Sigmoid colon (tissue), 7 donors: Measurements from ENCODE around the gene FRMD1. TPM values are rescaled to one million over a fixed set of nuclear protein-coding genes. Genes with fewer than 3 reads are reported as not detected.

Source experiments
- DNase-seq: peaks from one replicate; pipeline ENCODE4 v3.0.0-alpha.2; 2019
- H3K27ac ChIP-seq, 4 donors: fragments of 200-600 bp; sonication (generic); one replicate each; pipeline ENCODE4 v1.5.1; 2016 to 2019; ENCODE audit warnings: mild to moderate bottlenecking in 1 of 4
- H3K27me3 ChIP-seq, 3 donors: fragments of 200-600 bp; sonication (generic); one replicate each; pipeline ENCODE4 v1.5.1; 2019; ENCODE audit warnings: mild to moderate bottlenecking in 1 of 3
- H3K36me3 ChIP-seq, 4 donors: fragments of 200-600 bp; sonication (generic); one replicate each; pipeline ENCODE4 v1.5.1; 2016 to 2019
- H3K4me1 ChIP-seq, 4 donors: fragments of 200-600 bp; sonication (generic); one replicate each; pipeline ENCODE4 v1.5.1; 2017 to 2019
- H3K4me3 ChIP-seq, 4 donors: fragments of 200-600 bp; sonication (generic); one replicate each; pipeline ENCODE4 v1.5.1; 2017 to 2019; ENCODE audit warnings: mild to moderate bottlenecking in 2 of 4, moderate library complexity in 1 of 4
- H3K9me3 ChIP-seq, 4 donors: fragments of 200-600 bp in 3 of 4; sonication (generic) in 3 of 4; one replicate each; pipeline versions ENCODE4 v1.5.1 to v1.6.1; 2013 to 2019
- EP300 ChIP-seq, 4 donors: sonication (generic); formaldehyde crosslinking; IDR thresholded peaks; one replicate each; pipeline ENCODE4 v1.6.1; 2017; ENCODE audit warnings: antibody characterized with exemption in 4 of 4
- POLR2A ChIP-seq, 2 donors: fragments of 450-650 bp; IDR thresholded peaks; one replicate each; pipeline ENCODE4 v1.6.1; 2016; ENCODE audit warnings: antibody characterized with exemption in 2 of 2, mild to moderate bottlenecking in 2 of 2, moderate library complexity in 2 of 2
- POLR2AphosphoS5 ChIP-seq, 4 donors: sonication (generic); formaldehyde crosslinking; IDR thresholded peaks; one replicate each; pipeline ENCODE4 v1.6.1; 2017; ENCODE audit warnings: antibody characterized with exemption in 4 of 4
- WGBS, 2 donors: extraction: QIAGEN DNeasy Blood & Tissue Kit; methylation state at CpG; one replicate each; pipeline ENCODE4 v1.1.7; 2013; 5-methylcytosine and 5-hydroxymethylcytosine counted together
- intact Hi-C: fragments of 100-400 bp; cut with DNase I; formaldehyde crosslinking; loops from one replicate; pipeline ENCODE4 v1.15.1; 2023
- polyA plus RNA-seq, 3 donors: library from polyadenylated mRNA; stranded (reverse); fragments of 200-250 nt; gene quantifications; one replicate each; pipeline ENCODE4 v1.2.3, GENCODE V29; 2013
- total RNA-seq, 4 donors: library from RNA; depleted of rRNA; stranded (reverse); fragments of >200 nt; gene quantifications; one replicate each; pipeline ENCODE4 v1.1.0, GENCODE V29; 2016
- TF ChIP-seq, protein P1 (sequence below), 4 experiments: fragments of 450-650 bp in 3 of 4; fragments of 200-600 bp in 1 of 4; IDR thresholded peaks; one replicate each; pipeline ENCODE4 v1.5.1; 2016 to 2019; ENCODE audit warnings: antibody characterized with exemption in 4 of 4, mild to moderate bottlenecking in 3 of 4, moderate library complexity in 2 of 4
- donor health status: healthy with polysubstance abuse.
- donor health status: Bipolar disorder and iron deficiency.
- donor health status: healthy.

The FRMD1 gene
- total and polyA plus RNA-seq, 7 donors: 0.36 to 12.0 (median 4.2) TPM; not detected in 2

DNA sequence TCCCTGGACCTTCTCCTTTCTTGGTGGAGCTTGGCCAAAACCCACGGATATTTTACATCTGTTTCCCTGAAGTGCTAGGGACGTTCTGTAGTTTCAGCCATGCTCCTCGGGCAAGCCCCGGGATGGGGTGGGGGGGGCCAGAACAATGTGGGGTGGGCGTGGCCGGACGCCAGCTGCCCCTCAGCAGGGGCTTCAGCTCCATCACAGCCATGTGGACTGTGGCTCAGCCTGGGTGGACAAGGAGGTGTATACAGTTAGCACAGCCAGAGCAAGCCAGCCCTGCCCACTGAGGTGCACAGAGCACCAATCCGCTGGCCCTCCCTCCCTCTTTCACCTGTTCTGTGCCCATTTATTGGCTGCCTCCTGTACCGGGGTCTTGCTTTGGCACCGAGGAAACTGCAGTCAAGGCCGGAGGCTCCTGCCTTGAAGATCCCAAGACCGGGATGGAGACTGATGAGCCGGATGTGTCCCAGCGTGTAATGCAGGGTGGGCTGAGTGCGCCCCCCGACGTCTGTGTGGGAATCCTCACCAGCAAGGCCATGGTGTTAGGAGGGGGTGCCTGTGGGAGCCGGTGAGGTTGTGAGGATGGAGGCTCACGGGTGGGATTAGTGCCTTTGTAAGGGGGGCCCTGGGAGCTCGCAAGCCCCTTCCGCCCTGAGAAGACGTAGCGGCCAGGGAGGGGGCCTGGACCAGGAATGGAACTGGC is 28.0 kb downstream of the FRMD1 start:
- 74 to 77% methylated on average over 23 of the region's 23 CpGs for WGBS, 2 donors
- TF ChIP-seq POLR2AphosphoS5 (IDR thresholded peaks at IDR 0.05): no peak
- TF ChIP-seq EP300 (IDR thresholded peaks at IDR 0.05): no peak
- peaks cover 0 to 4% (median 2%) of the 10 kb centered on the region in 4 donors for H3K4me1 ChIP-seq
- H3K27me3 ChIP-seq: no peaks in the 10 kb centered on the region
- H3K9me3 ChIP-seq: no peaks in the 10 kb centered on the region
- H3K4me3 ChIP-seq: no peak overlapping the region
- no peak overlapping the region for H3K27ac ChIP-seq
- DNase-seq: no peak
- intact Hi-C loops: no loop called here
- no peaks in the 10 kb centered on the region for H3K36me3 ChIP-seq

DNA sequence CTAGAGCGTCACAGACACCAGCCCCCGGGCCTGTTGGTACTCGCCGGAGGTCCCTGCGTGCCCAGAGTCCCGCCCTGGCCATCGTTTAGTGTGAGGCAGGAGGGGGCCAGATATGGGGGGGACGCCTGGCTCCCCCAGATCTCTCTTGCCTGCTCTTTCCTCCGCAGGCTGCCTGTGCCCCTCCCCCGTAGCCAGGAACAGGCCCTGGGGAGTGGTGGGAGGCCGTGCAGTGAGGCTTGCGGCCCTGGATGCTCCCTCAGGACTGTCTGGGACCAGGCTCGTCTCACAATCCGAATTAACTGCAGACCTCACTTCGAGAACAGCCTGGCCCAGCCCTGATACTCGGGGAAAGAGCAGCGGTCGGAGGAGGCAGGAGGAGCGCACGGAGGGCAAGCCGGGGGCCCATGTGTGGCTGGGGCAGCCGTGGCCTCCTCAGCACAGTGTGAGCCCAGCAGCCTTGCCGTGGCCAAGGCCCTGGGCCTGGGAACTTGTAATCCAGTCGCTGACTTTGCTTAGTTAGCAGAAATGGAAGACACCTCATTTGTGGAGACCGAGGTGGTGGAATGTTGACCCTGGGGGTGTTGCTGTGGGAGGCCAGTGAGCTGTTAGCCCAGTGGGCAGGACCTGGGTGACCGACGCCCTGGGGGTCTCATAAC is 28.7 kb downstream of the FRMD1 start:
- WGBS, 2 donors: 91% methylated on average over 27 of the region's 27 CpGs

GRCh38 chr6:168049706-168050224 is 29.2 kb downstream of the FRMD1 start:
- WGBS, 2 donors: 91 to 94% methylated on average over 21 of the region's 21 CpGs
- no peak overlapping the region for H3K27ac ChIP-seq
- H3K4me1 ChIP-seq: peaks cover 0 to 7% (median 2%) of the 10 kb centered on the region in 4 donors
- DNase-seq: no peak
- intact Hi-C loops: no loop called here
- no peaks in the 10 kb centered on the region for H3K27me3 ChIP-seq
- H3K9me3 ChIP-seq: no peaks in the 10 kb centered on the region
- TF ChIP-seq POLR2A (IDR thresholded peaks at IDR 0.05) (no peak), EP300 (IDR thresholded peaks at IDR 0.05) (no peak), POLR2AphosphoS5 (IDR thresholded peaks at IDR 0.05) (no peak)
- TF ChIP-seq, protein P1, sequence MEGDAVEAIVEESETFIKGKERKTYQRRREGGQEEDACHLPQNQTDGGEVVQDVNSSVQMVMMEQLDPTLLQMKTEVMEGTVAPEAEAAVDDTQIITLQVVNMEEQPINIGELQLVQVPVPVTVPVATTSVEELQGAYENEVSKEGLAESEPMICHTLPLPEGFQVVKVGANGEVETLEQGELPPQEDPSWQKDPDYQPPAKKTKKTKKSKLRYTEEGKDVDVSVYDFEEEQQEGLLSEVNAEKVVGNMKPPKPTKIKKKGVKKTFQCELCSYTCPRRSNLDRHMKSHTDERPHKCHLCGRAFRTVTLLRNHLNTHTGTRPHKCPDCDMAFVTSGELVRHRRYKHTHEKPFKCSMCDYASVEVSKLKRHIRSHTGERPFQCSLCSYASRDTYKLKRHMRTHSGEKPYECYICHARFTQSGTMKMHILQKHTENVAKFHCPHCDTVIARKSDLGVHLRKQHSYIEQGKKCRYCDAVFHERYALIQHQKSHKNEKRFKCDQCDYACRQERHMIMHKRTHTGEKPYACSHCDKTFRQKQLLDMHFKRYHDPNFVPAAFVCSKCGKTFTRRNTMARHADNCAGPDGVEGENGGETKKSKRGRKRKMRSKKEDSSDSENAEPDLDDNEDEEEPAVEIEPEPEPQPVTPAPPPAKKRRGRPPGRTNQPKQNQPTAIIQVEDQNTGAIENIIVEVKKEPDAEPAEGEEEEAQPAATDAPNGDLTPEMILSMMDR (IDR thresholded peaks at IDR 0.05): no peak
- no peak overlapping the region for H3K4me3 ChIP-seq
- H3K36me3 ChIP-seq: no peaks in the 10 kb centered on the region

More for the DNA sequence above, 28.7 kb downstream of the FRMD1 start:
- Histone ChIP-seq H3K36me3 (no peaks in the 10 kb centered on the region), H3K4me1 (peaks cover 0 to 7% (median 2%) of the 10 kb centered on the region in 4 donors), H3K4me3 (no peak overlapping the region), H3K9me3 (no peaks in the 10 kb centered on the region), H3K27me3 (no peaks in the 10 kb centered on the region), H3K27ac (no peak overlapping the region)
- intact Hi-C loops: no loop called here
- DNase-seq: no peak
- TF ChIP-seq EP300 (IDR thresholded peaks at IDR 0.05): no peak
- TF ChIP-seq, protein P1 (IDR thresholded peaks at IDR 0.05): no peak

DNA sequence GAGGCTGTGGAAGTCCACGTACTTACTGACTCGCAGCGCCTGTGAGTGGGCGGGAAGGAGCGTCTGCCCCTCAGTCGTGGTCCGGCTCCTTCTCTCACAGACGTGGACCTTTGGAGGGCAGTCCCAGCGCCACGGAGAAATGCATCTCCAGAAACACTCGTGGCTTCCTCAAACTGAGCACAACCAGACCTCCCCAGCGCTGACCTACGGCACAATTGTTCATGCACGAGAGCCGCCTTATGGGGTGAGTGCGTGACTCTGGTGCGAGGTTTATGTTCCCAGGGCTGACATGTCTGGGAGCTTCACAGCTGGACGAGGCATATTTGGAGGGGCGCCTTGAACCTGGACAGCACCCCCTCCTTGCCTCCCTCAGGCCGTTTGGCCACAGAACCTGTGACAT is 29.7 kb downstream of the FRMD1 start:
- Histone ChIP-seq H3K36me3 (no peaks in the 10 kb centered on the region), H3K4me1 (peaks cover 0 to 7% (median 0%) of the 10 kb centered on the region in 4 donors), H3K9me3 (no peaks in the 10 kb centered on the region), H3K27me3 (no peaks in the 10 kb centered on the region), H3K4me3 (no peak overlapping the region), H3K27ac (no peak overlapping the region)
- WGBS, 2 donors: 92 to 94% methylated on average over 20 of the region's 20 CpGs
- DNase-seq: no peak
- TF ChIP-seq, protein P1 (IDR thresholded peaks at IDR 0.05): no peak
- TF ChIP-seq POLR2AphosphoS5 (IDR thresholded peaks at IDR 0.05) (no peak), EP300 (IDR thresholded peaks at IDR 0.05) (no peak), POLR2A (IDR thresholded peaks at IDR 0.05) (no peak)
- intact Hi-C loops: no loop called here

DNA sequence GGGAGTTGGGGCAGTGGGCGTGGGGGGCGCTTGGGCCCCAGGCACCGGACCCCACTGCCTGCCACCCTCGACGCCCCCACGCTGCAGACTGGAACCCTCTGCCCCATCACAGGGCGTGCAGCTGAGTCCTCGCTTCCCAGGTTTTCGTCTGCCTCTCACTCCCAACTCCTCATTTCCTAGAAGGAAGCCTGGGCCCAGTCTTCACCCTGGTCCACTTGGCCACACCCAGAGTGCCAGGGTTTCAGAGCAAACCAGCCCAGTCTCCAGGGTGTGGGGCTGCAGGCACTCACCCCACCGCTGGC is 30.3 kb downstream of the FRMD1 start:
- no peak for TF ChIP-seq POLR2AphosphoS5 (IDR thresholded peaks at IDR 0.05)
- TF ChIP-seq EP300 (IDR thresholded peaks at IDR 0.05): no peak
- H3K9me3 ChIP-seq: no peaks in the 10 kb centered on the region
- intact Hi-C loops: no loop called here
- WGBS, 2 donors: 94 to 96% methylated on average over 10 of the region's 10 CpGs
- H3K27me3 ChIP-seq: no peaks in the 10 kb centered on the region
- no peak overlapping the region for H3K27ac ChIP-seq
- H3K4me3 ChIP-seq: no peak overlapping the region
- H3K36me3 ChIP-seq: no peaks in the 10 kb centered on the region
- DNase-seq: no peak
- H3K4me1 ChIP-seq: peaks cover 0 to 7% (median 0%) of the 10 kb centered on the region in 4 donors
